ENCODE measurements around the gene POMGNT1. TPM values are rescaled to one million over a fixed set of nuclear protein-coding genes. Genes with fewer than 3 reads are reported as not detected.
A peak's percentile ranks its signal among the peaks of the same experiment; 100 is the strongest.
"Not testable (repeated sequence)": the region's sequence is repeated elsewhere in the genome, so short reads cannot be mapped to it uniquely, and the experiment has no call there.

POMGNT1 gene
- total RNA-seq (10 to 100 TPM; 34.6 to 70.2 TPM), polyA plus RNA-seq (10 to 100 TPM; 40.4 to 49.1 TPM)
- long read RNA-seq, donor 1, transcript POMGNT1-201 (22 exons, 2,728 nt): major isoform, 12 of 13 reads
- long read RNA-seq, donor 1, partial matches to known transcripts: 0 of 13 reads
- long read RNA-seq, donor 1, other reads (novel, unspliced or antisense): 0 of 13 reads
- long read RNA-seq, donor 2, partial matches to known transcripts: 0 of 2 reads
- long read RNA-seq, donor 2, other reads (novel, unspliced or antisense): 0 of 2 reads
- long read RNA-seq, donor 3, partial matches to known transcripts: 0 of 4 reads
- long read RNA-seq, donor 3, other reads (novel, unspliced or antisense): 0 of 4 reads
- long read RNA-seq, donor 4, partial matches to known transcripts: 0 of 1 reads
- long read RNA-seq, donor 4, other reads (novel, unspliced or antisense): 0 of 1 reads
- long read RNA-seq, donor 5, transcript POMGNT1-201 (22 exons, 2,728 nt): major isoform, 12 of 13 reads
- long read RNA-seq, donor 5, partial matches to known transcripts: 0 of 13 reads
- long read RNA-seq, donor 5, other reads (novel, unspliced or antisense): 0 of 13 reads

- no peaks in the 10 kb centered on the region for H3K9me3 ChIP-seq (ENCODE audit: control insufficient read depth in 4 of 4, insufficient read depth in 3 of 4, low read length in 3 of 4)
- H3K27ac ChIP-seq (ENCODE audit: low read depth in 1 of 2, low read length in 1 of 2): peak within 1 kb of the TSS; percentile 80 to 86
- DNase-seq: peak; percentile 70 to 79 (median 71)
- WGBS, 2 donors: 1 to 2% methylated on average over 24 to 67 of the region's 67 CpGs
- peak within 1 kb of the TSS; percentile 72 to 80 for H3K9ac ChIP-seq (ENCODE audit: insufficient read depth in 1 of 2, low read length in 2 of 2)
- H3K4me1 ChIP-seq (ENCODE audit: control insufficient read depth in 5 of 5, insufficient read depth in 5 of 5, low read length in 5 of 5): peaks cover 0 to 22% (median 6%) of the 10 kb centered on the region in 5 donors
- H3K27me3 ChIP-seq (ENCODE audit: control insufficient read depth in 3 of 3, insufficient read depth in 3 of 3, low read length in 2 of 3): no peaks in the 10 kb centered on the region
- ATAC-seq (ENCODE audit: insufficient read depth, low FRiP score): peak; percentile 92
- peak within 1 kb of the TSS; percentile 86 for H3K4me3 ChIP-seq
- peaks cover 0 to 20% (median 7%) of the 10 kb centered on the region in 4 donors for H3K36me3 ChIP-seq (ENCODE audit: control insufficient read depth in 4 of 4, insufficient read depth in 4 of 4, low read length in 4 of 4)
- no peak for TF ChIP-seq CTCF (IDR thresholded peaks at IDR 0.05; ENCODE audit: control extremely low read depth, extremely low read depth)
Measured at GRCh38 chr1:46197964-46198811, at the start of gene POMGNT1. Gene POMGNT1 (minus strand): TSS chr1:46198434. CDS start chr1:46197821, 613 bp downstream.

- peak within 1 kb of the TSS; percentile 77 to 91 for H3K9ac ChIP-seq (ENCODE audit: insufficient read depth in 1 of 2, low read length in 2 of 2)
- peak within 1 kb of the TSS; percentile 35 to 84 for H3K27ac ChIP-seq (ENCODE audit: low read depth in 1 of 2, low read length in 1 of 2)
- DNase-seq (peak; percentile 98 to 99 (median 99)), ATAC-seq (ENCODE audit: insufficient read depth, low FRiP score) (peak; percentile 98)
- peaks cover 0 to 17% (median 4%) of the 10 kb centered on the region in 5 donors for H3K4me1 ChIP-seq (ENCODE audit: control insufficient read depth in 5 of 5, insufficient read depth in 5 of 5, low read length in 5 of 5)
- H3K36me3 ChIP-seq (ENCODE audit: control insufficient read depth in 4 of 4, insufficient read depth in 4 of 4, low read length in 4 of 4): peaks cover 0 to 3% (median 0%) of the 10 kb centered on the region in 4 donors
- no peak for TF ChIP-seq CTCF (IDR thresholded peaks at IDR 0.05; ENCODE audit: control extremely low read depth, extremely low read depth)
- H3K27me3 ChIP-seq (ENCODE audit: control insufficient read depth in 3 of 3, insufficient read depth in 3 of 3, low read length in 2 of 3): no peaks in the 10 kb centered on the region
- 1 to 2% methylated on average over 38 to 48 of the region's 49 CpGs for WGBS, 2 donors
- peak within 1 kb of the TSS; percentile 54 for H3K4me3 ChIP-seq
- no peaks in the 10 kb centered on the region for H3K9me3 ChIP-seq (ENCODE audit: control insufficient read depth in 4 of 4, insufficient read depth in 3 of 4, low read length in 3 of 4)
Measured at GRCh38 chr1:46247436-46248121, 49.3 kb upstream of the POMGNT1 start, which contains the start of gene RAD54L. Gene RAD54L (plus strand): TSS chr1:46247763. CDS start chr1:46248406, 643 bp downstream.

GRCh38 chr1:46246548-46247435, 48.6 kb upstream of the POMGNT1 start:
- WGBS, 2 donors: 2 to 3% methylated on average over 30 to 35 of the region's 35 CpGs
- peak; percentile 10 for ATAC-seq (ENCODE audit: insufficient read depth, low FRiP score)
- DNase-seq: peak in 2 of 3 donors; percentile 64 to 75
- peak overlapping the region; percentile 7 for H3K4me3 ChIP-seq
- no peaks in the 10 kb centered on the region for H3K9me3 ChIP-seq (ENCODE audit: control insufficient read depth in 4 of 4, insufficient read depth in 3 of 4, low read length in 3 of 4)
- no peak for TF ChIP-seq CTCF (IDR thresholded peaks at IDR 0.05; ENCODE audit: control extremely low read depth, extremely low read depth)
- H3K27me3 ChIP-seq (ENCODE audit: control insufficient read depth in 3 of 3, insufficient read depth in 3 of 3, low read length in 2 of 3): no peaks in the 10 kb centered on the region
- H3K36me3 ChIP-seq (ENCODE audit: control insufficient read depth in 4 of 4, insufficient read depth in 4 of 4, low read length in 4 of 4): no peaks in the 10 kb centered on the region
- H3K4me1 ChIP-seq (ENCODE audit: control insufficient read depth in 5 of 5, insufficient read depth in 5 of 5, low read length in 5 of 5): peaks cover 0 to 17% (median 4%) of the 10 kb centered on the region in 5 donors
- peak overlapping the region; percentile 35 to 84 for H3K27ac ChIP-seq (ENCODE audit: low read depth in 1 of 2, low read length in 1 of 2)
- peak overlapping the region; percentile 77 to 91 for H3K9ac ChIP-seq (ENCODE audit: insufficient read depth in 1 of 2, low read length in 2 of 2)

- H3K4me3 ChIP-seq; ATAC-seq (ENCODE audit: insufficient read depth, low FRiP score); H3K36me3 ChIP-seq (ENCODE audit: control insufficient read depth in 4 of 4, insufficient read depth in 4 of 4, low read length in 4 of 4); H3K9ac ChIP-seq (ENCODE audit: insufficient read depth in 1 of 2, low read length in 2 of 2); H3K9me3 ChIP-seq (ENCODE audit: control insufficient read depth in 4 of 4, insufficient read depth in 3 of 4, low read length in 3 of 4); H3K27me3 ChIP-seq (ENCODE audit: control insufficient read depth in 3 of 3, insufficient read depth in 3 of 3, low read length in 2 of 3); DNase-seq: not testable (repeated sequence)
- Histone ChIP-seq H3K4me1 (ENCODE audit: control insufficient read depth in 5 of 5, insufficient read depth in 5 of 5, low read length in 5 of 5) (peaks cover 0 to 17% (median 4%) of the 10 kb centered on the region in 5 donors), H3K27ac (ENCODE audit: low read depth in 1 of 2, low read length in 1 of 2) (peak overlapping the region in 1 of 2 donors; percentile 84)
- 93 to 96% methylated on average over 17 of the region's 17 CpGs for WGBS, 2 donors
Measured at GRCh38 chr1:46246136-46246535, 47.9 kb upstream of the POMGNT1 start.

Data from lung (tissue), 16 donors.